ENCODE results near the gene MAPKBP1. TPM values are rescaled to one million over a fixed set of nuclear protein-coding genes. Genes with fewer than 3 reads are reported as not detected.

The MAPKBP1 gene
- total RNA-seq, 2 experiments from 2014 or later = 32.0 to 36.6 TPM

DNA sequence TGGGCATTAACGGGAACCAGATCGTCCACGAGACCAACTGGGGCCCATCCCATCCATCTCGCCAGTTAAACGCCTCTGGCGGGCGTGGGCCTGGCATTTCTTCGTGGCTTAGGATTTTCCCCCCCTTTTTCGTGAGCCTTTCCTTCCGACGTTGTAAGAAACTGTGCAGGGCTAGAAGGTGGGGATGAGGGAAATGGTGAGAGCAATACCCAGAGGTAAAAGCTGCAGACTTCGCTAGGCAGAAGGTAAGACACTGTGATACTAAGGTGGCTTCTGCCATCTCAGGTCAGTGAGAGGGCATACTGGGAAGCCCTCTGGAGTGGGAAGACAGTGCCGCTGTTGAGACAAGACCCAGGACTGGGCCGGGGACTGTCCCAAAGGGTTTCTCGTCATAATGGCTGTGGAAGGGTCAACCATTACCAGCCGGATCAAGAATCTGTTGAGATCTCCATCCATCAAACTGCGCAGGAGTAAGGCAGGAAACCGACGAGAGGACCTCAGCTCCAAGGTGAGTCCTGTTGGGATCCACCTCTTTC is 666 bp downstream of the MAPKBP1 start:
- no peaks in the 10 kb centered on the region for H3K27me3 Mint-ChIP-seq
- POLR2A ChIA-PET = interaction anchor here (0.5 to 3.8 kb wide), 14 partner anchors 8 to 501 kb away, joined by 3 to 54 read pairs (median 4); partner anchors contain the start of genes JMJD7 and RPAP1
- peak overlapping the region; percentile 89 for H3K4me3 Mint-ChIP-seq
- ATAC-seq (ENCODE audit: low read depth) (no peak), DNase-seq (no peak)
- peaks cover 52% of the 10 kb centered on the region for H3K4me1 Mint-ChIP-seq
- no peaks in the 10 kb centered on the region for H3K9me3 Mint-ChIP-seq
- H3K36me3 Mint-ChIP-seq = peaks cover 4% of the 10 kb centered on the region
- peak overlapping the region; percentile 93 for H3K27ac Mint-ChIP-seq

DNA sequence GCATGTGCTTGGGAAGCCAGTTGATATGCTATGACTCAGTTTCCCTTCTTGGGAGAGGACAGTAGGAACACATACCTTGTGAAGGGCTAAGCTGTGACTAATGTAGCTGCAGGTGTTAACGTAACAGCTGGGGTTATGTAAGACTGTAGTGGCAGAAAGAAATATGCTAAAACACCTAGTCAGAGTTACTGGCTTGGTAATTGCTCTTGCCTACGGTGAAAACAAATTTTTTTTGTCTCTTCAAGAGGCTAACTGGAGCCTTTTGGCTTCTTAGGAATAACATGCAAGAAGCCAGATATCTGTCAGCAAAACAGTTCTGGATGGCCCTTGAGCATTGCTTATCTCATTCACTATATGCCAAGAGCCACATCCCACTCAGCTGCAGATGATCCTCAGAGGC is 1.4 kb downstream of the MAPKBP1 start:
- Mint-ChIP-seq H3K27ac (peak overlapping the region; percentile 93), H3K4me3 (peak overlapping the region; percentile 89), H3K9me3 (no peaks in the 10 kb centered on the region), H3K4me1 (peaks cover 58% of the 10 kb centered on the region), H3K27me3 (no peaks in the 10 kb centered on the region), H3K36me3 (peaks cover 2% of the 10 kb centered on the region)
- no peak for ATAC-seq (ENCODE audit: low read depth)
- POLR2A ChIA-PET = interaction anchor here (0.9 to 3.8 kb wide), 3 partner anchors 16 to 35 kb away, joined by 3 to 54 read pairs (median 20); no protein-coding TSS in a partner anchor
- no peak for DNase-seq

DNA sequence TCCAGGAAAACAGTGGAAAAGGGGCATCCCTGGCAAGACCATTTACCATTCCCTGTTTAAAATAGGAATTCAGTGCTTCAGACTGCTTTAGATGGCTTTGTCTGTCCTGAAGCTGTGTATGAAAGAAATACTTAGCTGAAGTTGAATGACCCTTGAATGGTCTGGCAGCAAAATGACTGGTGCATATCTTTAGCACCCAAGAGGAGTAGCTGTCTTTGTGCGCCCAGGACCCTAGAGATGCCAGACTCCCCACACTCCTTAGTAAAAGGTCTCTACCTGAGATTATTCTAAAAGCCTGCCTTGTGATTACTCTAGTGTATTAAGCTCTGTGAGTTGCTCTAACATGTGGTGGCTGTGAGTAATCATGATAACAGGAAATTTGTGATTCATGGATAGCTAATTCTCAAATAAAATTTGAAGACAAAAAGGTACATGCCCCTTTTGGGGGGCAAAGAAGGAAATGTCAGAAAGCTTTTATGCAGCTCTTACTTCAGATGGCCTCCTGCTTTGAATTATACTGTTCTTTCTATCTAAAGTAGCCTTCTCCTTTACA is 3.2 kb downstream of the MAPKBP1 start:
- DNase-seq (no peak), ATAC-seq (ENCODE audit: low read depth) (no peak)
- H3K4me3 Mint-ChIP-seq = no peak overlapping the region
- H3K27me3 Mint-ChIP-seq = no peaks in the 10 kb centered on the region
- peaks cover 2% of the 10 kb centered on the region for H3K36me3 Mint-ChIP-seq
- H3K9me3 Mint-ChIP-seq = no peaks in the 10 kb centered on the region
- no peak overlapping the region for H3K27ac Mint-ChIP-seq
- POLR2A ChIA-PET = interaction anchor here (0.6 to 2.1 kb wide), 7 partner anchors 11 to 875 kb away, joined by 3 to 9 read pairs (median 4); partner anchors contain the start of gene EHD4
- H3K4me1 Mint-ChIP-seq = peaks cover 59% of the 10 kb centered on the region

DNA sequence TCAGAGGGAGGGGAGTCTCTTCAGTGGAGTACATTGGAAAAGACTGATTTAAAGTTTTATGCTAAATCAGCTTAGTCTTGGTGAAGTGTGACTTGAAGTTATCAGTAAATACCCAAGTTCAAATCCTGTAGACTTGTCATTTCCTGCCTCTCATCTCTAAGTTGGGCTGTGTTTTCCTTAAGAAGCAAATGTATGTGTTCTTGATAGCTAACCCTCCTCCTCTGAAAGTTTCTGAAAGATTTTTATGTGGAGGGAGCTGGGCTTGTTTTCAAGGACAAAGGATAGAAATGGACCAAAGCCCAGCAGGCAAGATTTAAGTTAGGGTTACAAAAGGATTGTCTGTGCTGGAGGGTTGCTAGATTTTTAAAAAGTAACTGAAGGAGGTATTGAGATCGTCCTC is 4.2 kb downstream of the MAPKBP1 start:
- Mint-ChIP-seq H3K36me3 (peaks cover 5% of the 10 kb centered on the region), H3K27ac (peak overlapping the region; percentile 54), H3K4me1 (peaks cover 56% of the 10 kb centered on the region), H3K27me3 (no peaks in the 10 kb centered on the region), H3K4me3 (peak overlapping the region; percentile 15), H3K9me3 (no peaks in the 10 kb centered on the region)
- POLR2A ChIA-PET = interaction anchor here (1.1 to 2.1 kb wide), 4 partner anchors 10 to 194 kb away, joined by 3 to 9 read pairs (median 5); partner anchors contain the start of gene EHD4
- DNase-seq (no peak), ATAC-seq (ENCODE audit: low read depth) (no peak)

DNA sequence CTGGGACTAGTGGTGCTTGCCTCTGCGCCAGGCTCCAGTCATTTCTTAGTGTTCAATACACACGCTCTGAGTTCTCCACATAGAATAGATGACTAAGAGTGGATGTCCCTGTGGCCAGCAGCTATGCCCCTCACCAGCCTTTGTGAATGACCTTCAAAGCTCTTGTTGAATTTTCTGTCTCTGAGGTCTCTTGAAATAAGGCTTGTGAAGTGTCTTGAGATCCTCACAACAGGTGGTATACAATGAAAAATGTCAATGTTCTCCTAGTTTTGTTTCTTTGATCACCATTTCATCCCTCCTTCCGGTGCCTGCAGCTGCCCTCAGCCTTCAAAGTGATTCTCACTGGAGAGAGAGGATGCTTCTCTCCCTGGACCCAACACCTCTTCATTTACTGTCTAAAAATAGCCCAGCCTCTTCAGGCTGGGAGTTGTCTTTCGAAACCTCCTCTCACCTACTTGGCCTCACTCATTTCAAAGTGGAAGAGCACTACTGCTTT is 5.4 kb downstream of the MAPKBP1 start:
- Mint-ChIP-seq H3K4me1 (peaks cover 53% of the 10 kb centered on the region), H3K4me3 (peak overlapping the region; percentile 3), H3K27ac (peak overlapping the region; percentile 74), H3K27me3 (no peaks in the 10 kb centered on the region), H3K36me3 (peaks cover 9% of the 10 kb centered on the region), H3K9me3 (no peaks in the 10 kb centered on the region)
- POLR2A ChIA-PET = interaction anchor here (0.8 to 1.4 kb wide), 2 partner anchors 12 to 32 kb away, joined by 3 read pairs; no protein-coding TSS in a partner anchor
- ATAC-seq (ENCODE audit: low read depth) (no peak), DNase-seq (no peak)

DNA sequence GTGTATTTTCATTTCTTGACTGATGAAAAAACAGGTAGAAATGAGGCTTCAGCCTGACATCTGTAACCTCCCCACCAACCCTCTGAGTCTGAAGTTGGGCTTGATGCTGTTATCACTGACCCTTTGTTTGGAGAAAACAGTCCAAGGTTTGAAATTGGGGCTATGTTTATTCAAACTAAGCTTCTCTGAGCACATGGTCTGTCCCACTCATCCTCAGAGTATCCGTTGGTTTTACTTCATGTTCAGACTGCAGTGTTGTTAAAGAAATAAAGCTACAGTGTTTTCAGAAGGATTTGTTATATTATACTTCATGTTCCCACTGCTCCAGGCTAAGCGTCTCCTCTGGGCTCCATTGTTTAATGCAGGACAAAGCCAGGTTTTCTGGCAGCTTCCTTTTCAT is 6.0 kb downstream of the MAPKBP1 start:
- H3K27ac Mint-ChIP-seq = peak overlapping the region; percentile 74
- DNase-seq = no peak
- H3K36me3 Mint-ChIP-seq = peaks cover 9% of the 10 kb centered on the region
- H3K4me1 Mint-ChIP-seq = peaks cover 48% of the 10 kb centered on the region
- ATAC-seq (ENCODE audit: low read depth) = no peak
- POLR2A ChIA-PET = interaction anchor here (0.6 to 1.4 kb wide), 2 partner anchors 15 to 32 kb away, joined by 3 to 5 read pairs; no protein-coding TSS in a partner anchor
- H3K27me3 Mint-ChIP-seq = no peaks in the 10 kb centered on the region
- peak overlapping the region; percentile 3 for H3K4me3 Mint-ChIP-seq
- H3K9me3 Mint-ChIP-seq = no peaks in the 10 kb centered on the region

DNA sequence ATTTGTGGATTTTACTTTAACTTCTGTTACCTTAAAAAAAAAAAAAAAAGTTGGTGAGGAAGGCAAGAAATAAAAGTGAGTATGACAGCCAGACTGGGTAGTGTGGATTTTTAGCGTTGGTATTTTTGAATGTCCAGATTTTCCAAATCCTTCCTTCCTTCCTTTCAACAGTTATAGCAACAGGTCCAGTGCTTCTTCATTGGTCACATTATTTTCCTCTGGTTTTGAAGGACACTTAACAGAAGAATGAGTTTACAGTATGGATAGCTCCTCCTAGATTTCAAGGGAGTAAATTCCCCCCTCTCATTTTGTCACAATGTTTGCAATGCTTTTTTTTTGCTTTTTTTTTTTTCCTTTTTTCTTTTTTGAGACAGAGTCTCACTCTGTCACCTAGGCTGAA is 6.4 kb downstream of the MAPKBP1 start:
- Mint-ChIP-seq H3K9me3 (no peaks in the 10 kb centered on the region), H3K4me3 (no peak overlapping the region), H3K36me3 (peaks cover 9% of the 10 kb centered on the region), H3K4me1 (peaks cover 45% of the 10 kb centered on the region), H3K27ac (no peak overlapping the region), H3K27me3 (no peaks in the 10 kb centered on the region)
- no peak for ATAC-seq (ENCODE audit: low read depth)
- POLR2A ChIA-PET = interaction anchor here (0.6 to 1.4 kb wide), 3 partner anchors 14 to 63 kb away, joined by 3 to 5 read pairs (median 3); no protein-coding TSS in a partner anchor
- DNase-seq = no peak

DNA sequence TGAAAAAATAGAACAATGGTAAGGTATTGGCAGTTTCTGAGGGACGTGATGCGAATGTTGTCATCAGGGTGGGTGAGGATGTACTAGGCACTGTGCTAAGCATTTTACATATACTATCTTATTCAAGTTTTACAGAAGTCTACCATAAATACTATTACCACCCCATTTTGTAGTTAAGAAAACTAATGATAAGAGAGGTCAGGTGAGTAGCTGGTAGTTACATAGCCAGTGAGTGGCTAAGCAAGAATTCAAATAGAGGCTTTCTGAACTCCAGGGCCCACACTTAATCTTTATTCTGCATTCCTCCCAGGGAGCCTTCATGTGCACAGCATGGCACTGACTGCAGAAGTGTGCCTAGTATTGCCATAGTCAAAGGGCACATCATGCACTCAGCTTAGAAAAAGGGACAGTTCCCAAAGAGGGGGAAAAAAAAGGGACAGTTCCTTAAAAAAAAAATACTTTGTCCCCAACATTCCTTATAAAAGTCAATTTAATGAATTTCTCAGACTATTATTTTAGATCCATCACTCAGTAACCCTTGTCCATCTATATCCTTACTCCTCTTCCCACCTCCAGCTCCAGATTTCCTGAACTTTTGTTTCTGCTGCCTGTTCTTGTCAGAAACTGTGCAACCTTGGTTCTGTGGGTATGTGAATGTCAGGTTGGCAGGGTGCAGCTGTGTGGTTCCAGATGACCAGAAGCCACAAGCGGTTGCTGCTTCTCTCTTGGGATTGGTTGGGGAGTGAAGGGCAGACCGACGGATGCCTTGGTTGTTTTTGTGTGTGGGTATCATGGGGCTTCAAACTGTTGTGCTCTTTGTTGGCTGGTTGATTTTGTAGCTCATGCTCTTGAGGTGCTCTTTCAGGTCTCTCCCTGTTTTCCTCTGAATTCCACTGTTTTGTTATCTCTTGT is 8.3 kb downstream of the MAPKBP1 start:
- Mint-ChIP-seq H3K36me3 (peaks cover 7% of the 10 kb centered on the region), H3K9me3 (no peaks in the 10 kb centered on the region), H3K4me1 (peaks cover 31% of the 10 kb centered on the region), H3K4me3 (no peak overlapping the region), H3K27me3 (no peaks in the 10 kb centered on the region), H3K27ac (peak overlapping the region; percentile 47)
- ATAC-seq (ENCODE audit: low read depth) = no peak
- no peak for DNase-seq
- POLR2A ChIA-PET = interaction anchor here (0.6 to 1.3 kb wide), 4 partner anchors 8 to 219 kb away, joined by 4 to 7 read pairs (median 4); partner anchors contain the start of gene MAPKBP1

DNA sequence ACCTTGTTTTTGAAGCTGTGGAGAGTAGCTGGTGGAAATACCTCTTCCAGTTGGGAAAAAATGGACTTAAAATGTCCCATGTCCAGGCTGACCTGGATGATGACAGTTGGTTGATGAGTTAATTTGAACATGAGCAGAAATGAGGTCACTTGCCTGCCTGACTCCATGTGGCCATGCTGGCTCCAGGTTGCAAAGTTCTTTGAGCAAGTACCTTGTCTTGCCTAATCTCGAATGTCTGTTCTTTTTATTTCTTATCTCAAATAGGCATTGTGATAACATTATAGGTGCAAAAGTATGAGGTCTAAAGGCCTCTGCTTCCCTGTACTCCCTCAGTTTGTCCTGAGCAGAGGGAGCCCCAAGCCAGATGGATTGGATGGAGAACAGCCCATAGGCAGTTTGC is 9.0 kb downstream of the MAPKBP1 start:
- Mint-ChIP-seq H3K36me3 (peaks cover 7% of the 10 kb centered on the region), H3K27ac (peak overlapping the region; percentile 47), H3K4me1 (peaks cover 26% of the 10 kb centered on the region), H3K9me3 (no peaks in the 10 kb centered on the region), H3K4me3 (no peak overlapping the region), H3K27me3 (no peaks in the 10 kb centered on the region)
- no peak for DNase-seq
- POLR2A ChIA-PET = interaction anchor here (1.3 kb wide), 1 partner anchor 9 kb away, joined by 4 read pairs; the partner anchor contains the start of gene MAPKBP1
- ATAC-seq (ENCODE audit: low read depth) = no peak

DNA sequence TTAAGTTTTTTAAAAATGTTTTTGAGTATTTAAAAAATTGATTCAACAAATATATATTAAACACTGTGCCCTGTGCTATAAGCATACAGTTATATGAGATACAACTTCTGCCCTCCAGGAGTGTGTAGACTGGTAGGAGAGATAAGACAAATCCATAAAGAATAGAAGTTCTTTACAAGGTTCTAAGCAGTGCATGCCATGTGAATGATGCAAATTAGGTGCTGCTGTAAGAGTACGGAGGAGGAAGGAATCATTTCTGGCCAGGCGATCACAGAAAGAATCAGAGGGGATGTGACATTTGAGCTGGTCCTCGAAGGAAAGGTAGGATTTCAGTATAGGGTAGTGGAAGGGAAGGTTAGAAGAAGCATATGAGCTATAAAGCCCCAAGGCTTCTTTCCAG is 14.0 kb downstream of the MAPKBP1 start:
- Mint-ChIP-seq H3K9me3 (no peaks in the 10 kb centered on the region), H3K27ac (no peak overlapping the region), H3K27me3 (no peaks in the 10 kb centered on the region), H3K4me1 (peaks cover 43% of the 10 kb centered on the region), H3K36me3 (peaks cover 6% of the 10 kb centered on the region), H3K4me3 (no peak overlapping the region)
- ATAC-seq (ENCODE audit: low read depth) = no peak
- DNase-seq = no peak
- POLR2A ChIA-PET = interaction anchor here (1.0 to 1.3 kb wide), 2 partner anchors 11 to 14 kb away, joined by 3 to 4 read pairs; partner anchors contain the start of gene MAPKBP1

DNA sequence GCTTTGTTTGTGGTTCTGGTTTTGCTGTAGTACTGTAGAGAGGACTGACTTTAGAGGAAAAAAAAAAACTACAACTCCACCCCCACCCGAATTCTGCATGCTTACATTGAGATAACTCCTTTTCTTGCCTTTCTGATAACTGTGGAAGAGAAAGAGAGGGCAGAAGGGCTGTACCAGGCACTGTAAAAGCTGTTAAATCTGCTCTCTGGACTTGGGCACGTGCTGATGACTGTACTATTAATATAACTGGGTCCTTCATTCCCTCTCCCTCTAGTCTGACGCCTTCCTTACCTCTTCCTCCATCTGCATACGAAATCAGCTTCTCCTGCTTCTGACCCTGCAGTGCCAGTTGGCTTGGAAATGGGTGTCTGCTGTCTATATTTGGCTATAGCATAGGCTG is 15.0 kb downstream of the MAPKBP1 start:
- POLR2A ChIA-PET = interaction anchor here (0.7 to 1.3 kb wide), 3 partner anchors 12 to 42 kb away, joined by 3 to 4 read pairs (median 3); partner anchors contain the start of gene MAPKBP1
- no peak for ATAC-seq (ENCODE audit: low read depth)

DNA sequence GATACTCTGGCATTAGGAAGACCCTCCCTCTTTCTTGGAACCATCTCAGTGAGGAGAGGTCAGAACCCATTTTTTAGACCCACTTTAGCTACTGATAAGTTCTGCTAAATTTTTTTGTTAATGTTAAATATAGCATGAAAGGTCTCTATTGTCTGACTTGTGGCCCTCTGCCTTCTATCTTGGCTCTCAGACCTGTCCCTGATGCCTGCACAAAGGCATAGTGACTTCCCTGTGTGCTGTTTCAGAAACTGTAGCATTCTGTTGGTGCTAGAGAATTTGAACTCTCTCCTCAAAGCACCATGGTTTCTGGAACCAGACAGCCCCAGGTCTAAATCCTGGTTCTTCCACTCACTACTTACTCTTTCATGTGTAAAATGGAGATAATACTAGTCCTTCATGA is 15.4 kb downstream of the MAPKBP1 start:
- no peak for ATAC-seq (ENCODE audit: low read depth)

More for the DNA sequence above, 15.0 kb downstream of the MAPKBP1 start:
- no peak overlapping the region for H3K4me3 Mint-ChIP-seq
- no peak overlapping the region for H3K27ac Mint-ChIP-seq
- H3K36me3 Mint-ChIP-seq = peaks cover 2% of the 10 kb centered on the region
- no peaks in the 10 kb centered on the region for H3K27me3 Mint-ChIP-seq
- DNase-seq = no peak
- H3K9me3 Mint-ChIP-seq = no peaks in the 10 kb centered on the region
- H3K4me1 Mint-ChIP-seq = peaks cover 42% of the 10 kb centered on the region

DNA sequence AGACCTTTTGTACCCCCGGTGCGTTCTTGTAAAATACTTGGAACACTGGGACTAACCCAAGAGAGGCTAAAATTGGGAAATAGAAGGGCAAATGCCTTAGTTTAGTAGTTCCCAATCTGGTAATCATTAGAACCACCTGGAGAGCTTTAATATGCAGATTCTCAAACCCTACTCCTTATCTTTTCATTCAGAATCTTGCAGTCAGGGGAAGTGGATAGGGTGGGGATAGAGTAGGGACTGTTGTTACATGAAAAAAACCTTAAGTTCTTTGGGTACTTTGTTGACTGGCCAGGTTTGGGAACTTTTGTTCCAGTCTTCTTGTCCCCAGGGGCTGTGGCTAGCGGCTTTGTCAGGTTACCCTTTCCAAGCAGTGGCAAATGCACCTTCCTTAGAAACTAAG is 15.9 kb downstream of the MAPKBP1 start:
- POLR2A ChIA-PET = no interaction called here
- no peak overlapping the region for H3K4me3 Mint-ChIP-seq
- DNase-seq (no peak), ATAC-seq (ENCODE audit: low read depth) (no peak)
- no peaks in the 10 kb centered on the region for H3K27me3 Mint-ChIP-seq
- peaks cover 2% of the 10 kb centered on the region for H3K36me3 Mint-ChIP-seq
- no peaks in the 10 kb centered on the region for H3K9me3 Mint-ChIP-seq
- H3K4me1 Mint-ChIP-seq = peaks cover 43% of the 10 kb centered on the region
- no peak overlapping the region for H3K27ac Mint-ChIP-seq

More for the DNA sequence above, 15.4 kb downstream of the MAPKBP1 start:
- H3K36me3 Mint-ChIP-seq = peaks cover 2% of the 10 kb centered on the region
- H3K4me1 Mint-ChIP-seq = peaks cover 42% of the 10 kb centered on the region
- H3K4me3 Mint-ChIP-seq = no peak overlapping the region
- no peaks in the 10 kb centered on the region for H3K9me3 Mint-ChIP-seq
- H3K27me3 Mint-ChIP-seq = no peaks in the 10 kb centered on the region
- DNase-seq = no peak
- POLR2A ChIA-PET = interaction anchor here (1.3 kb wide), 1 partner anchor 12 kb away, joined by 4 read pairs; no protein-coding TSS in a partner anchor
- H3K27ac Mint-ChIP-seq = no peak overlapping the region

Measured in activated naive CD8-positive, alpha-beta T cell treated with anti-CD3 and anti-CD28 coated beads, Interleukin-2, amount 10 ng/mL, durations not matched to agents 7 days and 5 days (primary cell).